ENCODE results near the gene IFIT2.
"Not testable (repeated sequence)": the region's sequence is repeated elsewhere in the genome, so short reads cannot be mapped to it uniquely, and the experiment has no call there.

The IFIT2 gene

DNA sequence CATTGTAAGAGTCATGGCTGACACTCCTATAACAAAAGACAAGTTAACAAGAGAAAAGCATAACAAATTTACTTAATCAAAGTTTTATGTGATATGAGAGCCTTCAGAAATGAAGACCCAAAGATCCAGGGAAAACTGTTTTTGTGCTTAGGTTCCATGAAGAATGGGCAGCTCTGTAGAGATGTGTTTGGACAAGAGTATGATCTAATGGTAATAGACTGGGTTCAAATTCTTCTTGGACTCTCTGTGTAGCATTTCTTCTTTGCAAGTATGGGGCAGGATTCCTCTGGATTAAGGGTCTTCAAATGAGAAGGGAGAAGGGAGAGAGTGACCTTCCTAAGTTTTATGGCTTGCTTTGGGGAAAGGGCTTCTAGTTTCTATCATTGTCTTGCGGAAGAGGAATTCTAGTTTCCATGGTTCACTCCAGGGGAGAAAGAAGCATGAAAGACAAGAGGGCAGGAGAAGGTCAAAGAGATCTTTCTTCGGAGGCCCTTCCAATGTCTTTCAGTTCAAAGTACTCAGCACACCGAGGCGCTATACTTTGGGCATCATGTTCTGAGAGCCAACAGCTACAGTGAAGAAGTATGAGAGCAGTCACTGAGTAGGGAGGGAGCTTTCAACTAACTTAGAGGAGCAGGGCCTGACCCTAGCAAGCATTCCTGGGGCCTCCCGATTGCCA, 41.4 kb downstream of the IFIT2 start:
- no peak for DNase-seq

DNA sequence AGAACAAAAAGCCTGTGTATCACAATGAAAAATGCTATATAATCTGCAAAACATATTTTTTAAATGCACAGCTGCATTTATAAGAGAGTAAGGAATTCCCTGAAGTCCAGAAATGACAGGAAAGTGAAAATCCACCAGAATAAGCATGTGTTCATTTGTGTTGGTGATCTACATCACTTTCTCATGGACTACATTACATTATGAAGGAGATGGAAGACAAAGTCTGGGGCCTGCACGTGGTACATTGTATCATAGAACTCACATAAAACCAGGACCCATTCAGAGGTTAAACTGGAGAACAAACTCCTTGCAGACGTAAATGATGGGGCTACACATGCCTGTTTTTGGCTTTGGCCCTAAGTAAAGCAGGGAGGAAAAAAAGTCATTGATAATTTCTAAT, 42.3 kb downstream of the IFIT2 start:
- no peak for DNase-seq

DNA sequence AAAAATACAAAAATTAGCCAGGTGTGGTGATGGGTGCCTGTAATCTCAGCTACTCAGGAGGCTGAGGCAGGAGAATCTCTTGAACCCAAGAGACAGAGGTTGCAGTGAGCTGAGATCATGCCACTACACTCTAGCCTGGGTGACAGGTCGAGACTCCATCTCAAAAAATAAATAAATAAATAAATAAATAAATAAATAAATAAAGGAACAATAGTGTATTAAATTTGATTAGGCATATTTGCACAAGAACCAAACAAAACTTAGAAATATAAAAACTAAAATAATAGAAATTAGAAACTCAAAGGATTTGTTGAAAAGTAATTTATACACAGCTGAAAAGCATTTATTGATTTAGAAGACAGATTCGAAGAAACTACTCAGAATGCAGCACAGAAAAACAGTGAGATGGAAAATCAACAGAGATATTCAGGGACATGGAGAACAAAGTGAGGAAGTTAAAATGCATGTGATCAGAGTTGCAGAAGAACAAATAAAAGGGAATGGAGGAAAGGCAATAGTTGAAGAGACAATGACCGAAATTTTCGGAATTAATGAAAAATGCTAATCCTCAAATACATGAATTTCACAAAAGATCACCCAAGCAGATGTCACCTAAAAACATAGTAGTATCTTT, 43.6 kb downstream of the IFIT2 start:
- DNase-seq = no peak

DNA sequence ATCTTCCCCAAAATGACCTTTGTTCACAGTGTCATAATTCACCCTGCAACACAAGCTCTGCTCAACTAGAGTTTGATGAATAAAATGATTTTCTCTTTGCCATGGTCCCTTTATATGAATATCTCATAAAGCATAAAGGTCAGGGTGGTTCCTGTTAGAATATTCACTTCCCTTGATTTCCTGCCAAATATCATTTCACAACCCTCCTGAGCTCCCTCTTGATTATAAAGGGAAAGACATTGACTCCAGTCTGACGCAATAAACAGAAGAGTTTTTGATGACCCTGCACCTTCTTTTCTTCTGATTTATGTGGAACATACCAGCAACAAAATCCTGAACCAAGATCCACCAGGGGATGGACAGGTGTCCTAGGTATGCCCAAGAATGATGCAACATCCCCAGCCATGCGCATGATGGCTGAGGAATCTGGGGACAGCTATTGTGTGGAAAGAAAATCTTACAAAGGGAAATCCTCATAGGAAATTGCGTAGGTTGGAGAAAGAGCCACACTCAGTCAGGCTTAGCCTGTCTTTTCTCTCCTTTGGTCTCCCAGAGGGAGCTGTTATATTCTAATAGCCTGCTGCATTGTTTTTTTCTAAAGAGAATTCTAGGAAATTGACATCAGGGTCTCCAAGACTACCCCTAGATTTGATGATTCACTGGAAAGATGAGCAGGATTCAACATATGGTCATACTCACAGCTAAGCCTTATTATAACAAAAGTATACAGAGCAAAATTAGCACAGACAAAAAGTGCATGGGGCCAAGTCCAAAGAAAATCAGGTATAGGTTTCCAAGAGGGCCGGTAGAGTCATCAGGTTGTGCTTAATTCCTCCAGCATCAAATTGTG, 44.8 kb downstream of the IFIT2 start:
- DNase-seq = no peak

DNA sequence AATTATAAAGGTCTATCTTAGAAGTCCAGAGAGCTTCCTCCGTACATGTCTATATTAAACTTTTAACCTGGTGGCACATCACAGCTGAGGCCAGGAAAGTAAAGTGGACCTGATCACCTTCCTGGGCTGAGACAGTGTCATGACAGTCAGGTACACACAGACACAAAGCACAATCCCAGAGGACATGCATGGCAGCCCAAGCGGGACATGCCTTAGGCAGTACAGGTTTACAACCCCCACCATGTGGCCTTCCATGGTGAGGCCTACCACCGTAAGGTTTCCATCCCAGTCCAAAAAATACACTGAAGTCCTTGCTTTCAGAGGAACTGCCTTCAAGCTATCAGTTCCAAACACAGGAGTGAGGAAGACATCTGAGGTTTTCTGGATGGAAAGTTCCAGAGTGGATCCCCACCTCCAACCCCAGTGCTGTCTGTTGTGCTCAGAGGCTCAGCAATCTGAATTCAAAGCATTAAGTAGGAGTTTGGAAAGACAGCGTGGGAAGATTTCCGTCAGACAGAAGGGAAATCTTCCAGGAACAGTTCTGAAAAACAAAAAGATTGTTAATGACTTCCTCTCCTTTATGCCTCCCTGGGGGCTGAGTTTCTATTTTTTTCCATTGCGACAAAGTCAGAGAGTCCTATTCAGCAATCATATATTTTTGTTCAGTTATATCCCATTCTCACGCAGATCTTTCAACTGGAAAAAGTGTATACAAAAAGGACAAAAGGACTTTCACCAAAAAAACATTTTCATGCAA, 46.0 kb downstream of the IFIT2 start:
- no peak for DNase-seq

DNA sequence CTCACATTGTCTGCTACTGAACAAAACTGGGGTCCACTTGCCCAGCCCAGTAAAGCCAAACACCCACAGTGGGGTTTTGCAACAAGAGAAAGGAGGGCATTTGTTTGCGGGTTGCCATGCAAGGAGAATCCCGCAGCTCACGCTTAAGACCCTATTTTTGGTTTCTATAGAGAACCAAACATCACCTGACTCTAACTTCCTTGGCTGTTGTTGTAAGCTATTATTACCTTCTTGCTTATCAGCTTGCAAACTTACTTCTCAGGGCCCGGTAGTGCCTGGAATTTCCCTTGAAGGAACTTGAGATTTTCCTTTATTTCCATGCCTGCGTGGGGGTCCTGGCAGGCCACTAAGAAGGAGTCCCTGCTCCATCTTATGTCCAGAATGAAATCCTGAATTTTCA, 46.6 kb downstream of the IFIT2 start:
- DNase-seq = no peak

DNA sequence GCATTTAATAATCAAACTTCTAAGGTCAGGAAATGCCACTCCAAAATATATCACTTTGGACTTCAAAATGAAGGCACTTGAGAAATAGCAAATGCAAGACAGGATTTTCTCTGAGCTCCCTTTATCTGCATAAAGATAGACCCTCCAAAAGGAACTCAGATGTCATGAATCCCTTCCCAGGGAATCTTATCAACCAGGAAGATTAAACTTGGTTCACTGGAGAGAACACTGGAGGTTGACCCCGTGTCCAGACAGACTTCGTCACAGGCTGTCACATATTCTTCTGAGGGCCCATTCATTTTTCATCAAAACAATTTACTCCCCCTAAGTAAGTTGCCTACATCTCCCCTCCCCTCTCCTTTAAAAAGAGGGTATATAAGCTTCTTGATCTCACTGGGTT, 47.1 kb downstream of the IFIT2 start:
- DNase-seq = no peak

DNA sequence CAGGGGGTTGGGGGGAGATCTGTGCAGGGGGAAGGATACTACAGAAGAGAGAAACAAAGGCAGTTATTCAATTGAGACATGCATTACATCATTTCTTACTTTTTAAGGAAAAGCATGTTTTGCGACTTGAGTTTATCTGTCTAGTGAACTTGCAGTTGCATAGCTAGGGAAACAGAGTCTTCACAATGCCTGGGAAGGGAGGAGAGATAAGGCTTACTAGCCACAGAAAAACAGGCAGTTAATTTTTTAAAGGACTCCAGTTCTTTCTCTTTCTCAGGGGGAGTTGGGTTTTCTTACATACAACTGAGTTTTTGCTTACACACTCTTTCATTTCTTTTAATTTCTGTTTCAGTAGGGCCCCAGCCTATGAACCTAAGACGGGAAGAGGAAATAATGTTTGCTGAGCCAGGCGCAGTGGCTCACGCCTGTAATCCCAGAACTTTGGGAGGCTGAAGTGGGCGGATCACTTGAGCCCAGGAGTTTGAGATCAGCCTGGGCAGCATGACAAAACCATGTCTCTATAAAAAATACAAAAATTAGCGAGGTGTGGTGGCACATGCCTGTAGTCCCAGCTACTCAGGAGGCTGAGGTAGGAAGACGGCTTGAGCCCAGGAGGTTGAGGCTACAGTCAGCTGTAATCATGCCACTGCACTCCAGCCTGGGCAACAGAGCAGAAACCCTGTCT, 48.9 kb downstream of the IFIT2 start:
- DNase-seq = not testable (repeated sequence)

DNA sequence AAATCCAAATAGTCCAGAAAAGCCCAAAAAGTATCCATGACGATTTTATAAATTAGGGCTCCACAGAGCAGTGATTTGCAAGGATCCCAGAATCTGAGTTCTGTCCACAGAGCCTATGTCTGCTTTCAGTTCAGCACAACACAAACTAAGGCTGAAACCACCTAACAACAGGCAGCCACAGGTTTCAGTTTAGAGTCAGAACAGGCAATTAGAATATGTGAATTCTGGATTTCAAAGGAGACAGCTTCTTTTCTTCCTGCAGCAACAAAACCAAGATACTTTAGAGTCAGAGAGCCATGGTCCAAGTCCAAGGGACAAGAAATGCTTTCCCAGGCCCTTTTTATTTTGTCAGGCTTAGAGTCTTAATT, 49.5 kb downstream of the IFIT2 start:
- DNase-seq = no peak

DNA sequence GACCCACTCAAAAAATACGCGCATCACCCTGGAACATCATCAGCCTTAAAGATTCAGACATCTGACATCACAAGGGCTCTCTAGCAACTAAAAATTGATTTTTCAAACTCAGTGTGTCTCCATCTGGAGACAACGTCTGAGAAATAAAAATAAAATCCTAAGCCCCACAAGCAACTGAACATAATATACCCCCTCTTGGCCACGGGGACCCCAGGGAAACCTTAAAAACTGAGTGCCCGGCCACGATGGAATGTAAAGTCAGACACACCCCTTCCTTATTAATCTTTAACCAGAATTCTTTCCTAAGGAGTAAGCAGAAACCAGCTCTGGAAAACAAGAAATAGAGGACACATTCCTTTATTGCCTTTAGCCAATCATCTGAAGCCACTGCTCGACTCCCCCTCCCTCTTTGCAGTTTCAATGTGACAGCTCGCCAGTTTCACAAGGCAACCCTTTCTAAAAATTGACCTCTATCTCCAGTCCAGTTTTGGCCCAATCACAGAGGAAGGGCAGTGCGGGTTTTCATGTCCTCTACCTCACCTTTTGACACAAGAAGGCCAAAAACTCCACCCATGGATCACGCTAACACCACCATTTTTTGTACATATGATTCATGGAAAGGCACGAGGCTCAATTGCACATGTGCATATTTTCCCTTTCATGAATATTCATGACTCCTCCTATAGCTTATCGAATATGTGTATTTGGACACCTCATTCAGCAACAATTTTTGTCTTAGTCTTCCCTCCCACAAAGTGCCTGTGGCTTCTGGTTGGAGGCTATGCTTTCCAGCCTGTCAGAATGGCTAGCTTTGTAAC, 50.1 kb downstream of the IFIT2 start:
- DNase-seq = no peak

DNA sequence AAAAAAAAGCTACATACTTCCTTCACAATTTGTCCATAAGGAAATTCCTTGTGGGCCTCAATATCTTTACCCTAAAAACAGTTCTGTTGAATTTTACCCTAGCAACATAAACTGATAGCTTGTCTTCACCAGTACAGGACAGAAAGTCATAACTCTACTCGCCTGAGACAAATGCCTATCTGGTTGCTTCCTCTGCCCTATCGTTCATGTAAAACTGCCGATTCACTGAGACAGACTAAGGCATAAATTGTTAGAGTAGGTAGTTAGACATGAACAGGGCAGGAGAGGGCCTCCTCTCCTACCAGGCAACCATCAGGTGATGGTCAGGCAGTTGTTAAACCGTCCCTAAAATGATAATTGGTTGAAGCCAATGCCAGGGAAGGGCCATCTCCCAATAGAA, 51.0 kb downstream of the IFIT2 start:
- no peak for DNase-seq

DNA sequence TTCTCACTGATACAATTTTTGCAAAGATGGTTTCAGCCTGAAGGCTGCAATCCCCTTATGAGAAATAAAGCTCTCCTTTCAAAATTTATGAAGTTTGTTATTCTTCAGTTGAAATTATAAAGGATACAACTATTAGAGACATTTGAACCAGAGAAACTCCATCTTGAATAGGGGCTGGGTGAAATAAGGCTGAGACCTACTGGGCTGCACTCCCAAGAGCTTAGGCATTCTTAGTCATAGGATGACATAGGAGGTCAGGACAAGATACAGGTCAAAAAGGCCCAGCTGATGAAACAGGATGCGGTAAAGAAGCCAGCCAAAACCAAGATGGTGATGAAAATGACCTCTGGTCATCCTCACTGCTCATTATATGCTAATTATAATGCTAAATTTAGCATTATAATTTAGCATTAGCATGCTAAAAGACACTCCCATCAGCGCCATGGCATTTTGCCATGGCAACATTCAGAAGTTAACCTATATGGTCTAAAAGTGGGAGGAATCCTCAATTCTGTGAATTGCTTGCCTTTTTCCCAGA, 53.6 kb downstream of the IFIT2 start:
- DNase-seq = no peak

DNA sequence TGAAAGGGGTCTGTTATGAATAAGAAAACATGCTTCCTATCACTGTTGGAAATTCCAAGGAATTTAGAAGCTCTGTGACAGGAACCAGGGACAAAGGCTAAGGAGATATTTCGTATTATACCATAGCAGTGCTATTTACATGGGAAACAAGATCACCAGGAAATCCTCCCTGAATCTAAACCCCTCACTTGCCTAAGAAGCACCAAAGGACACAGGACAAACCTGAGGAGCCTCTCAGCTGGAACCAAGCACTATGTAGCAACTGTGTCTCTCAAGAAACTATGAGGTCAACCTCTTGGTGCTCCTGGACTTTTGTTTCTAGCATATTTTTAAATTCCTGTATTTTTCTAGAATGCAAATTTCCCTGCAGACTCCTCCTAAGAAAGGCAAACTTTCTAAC, 55.2 kb downstream of the IFIT2 start:
- no peak for DNase-seq

DNA sequence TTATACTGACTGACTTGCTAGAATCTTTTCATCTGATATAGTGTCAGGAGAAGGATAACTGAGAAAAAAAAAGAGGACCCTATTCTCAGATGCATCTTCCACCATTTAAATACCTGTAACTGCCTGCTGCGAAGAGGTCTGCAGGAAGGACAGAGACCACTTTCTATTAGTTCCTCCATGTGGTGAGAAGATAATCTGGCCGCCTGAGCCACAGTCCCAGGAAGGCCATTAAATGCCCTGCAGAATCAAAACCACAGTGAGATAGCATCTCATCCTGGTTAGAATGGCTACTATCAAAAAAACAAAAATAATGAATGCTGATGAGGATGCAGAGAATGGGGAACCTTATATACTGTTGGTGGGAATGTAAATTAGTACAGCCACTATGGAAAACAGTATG, 56.1 kb downstream of the IFIT2 start:
- DNase-seq = no peak

Data from KG1 (cell line).